ENCODE data around the gene TCP11.

TCP11 gene

DNA sequence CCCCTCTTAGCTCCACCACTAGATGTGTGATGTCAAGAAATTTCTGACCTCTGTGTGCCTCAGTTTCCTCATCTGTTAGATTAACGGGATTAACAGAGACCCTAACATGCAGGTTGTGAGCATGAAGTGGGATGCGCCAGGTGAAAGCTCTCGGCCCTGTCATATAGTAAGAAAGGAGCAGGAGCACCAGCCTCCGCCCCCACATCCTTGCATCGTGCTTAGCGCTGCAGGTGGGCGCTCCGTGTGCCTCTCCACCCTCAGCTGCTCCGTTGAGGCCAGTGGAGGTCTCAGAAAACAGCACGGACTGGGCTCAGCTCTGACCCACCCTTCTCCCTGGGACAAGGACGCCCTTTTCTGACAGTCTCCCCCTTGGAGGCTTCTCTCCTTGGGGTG is 63.4 kb downstream of the TCP11 start:
- Mint-ChIP-seq H3K9me3 (no peaks in the 10 kb centered on the region), H3K36me3 (peaks cover 45% of the 10 kb centered on the region), H3K27me3 (no peaks in the 10 kb centered on the region), H3K4me1 (no peaks in the 10 kb centered on the region), H3K4me3 (no peak overlapping the region), H3K27ac (no peak overlapping the region)
- no peak for ATAC-seq

DNA sequence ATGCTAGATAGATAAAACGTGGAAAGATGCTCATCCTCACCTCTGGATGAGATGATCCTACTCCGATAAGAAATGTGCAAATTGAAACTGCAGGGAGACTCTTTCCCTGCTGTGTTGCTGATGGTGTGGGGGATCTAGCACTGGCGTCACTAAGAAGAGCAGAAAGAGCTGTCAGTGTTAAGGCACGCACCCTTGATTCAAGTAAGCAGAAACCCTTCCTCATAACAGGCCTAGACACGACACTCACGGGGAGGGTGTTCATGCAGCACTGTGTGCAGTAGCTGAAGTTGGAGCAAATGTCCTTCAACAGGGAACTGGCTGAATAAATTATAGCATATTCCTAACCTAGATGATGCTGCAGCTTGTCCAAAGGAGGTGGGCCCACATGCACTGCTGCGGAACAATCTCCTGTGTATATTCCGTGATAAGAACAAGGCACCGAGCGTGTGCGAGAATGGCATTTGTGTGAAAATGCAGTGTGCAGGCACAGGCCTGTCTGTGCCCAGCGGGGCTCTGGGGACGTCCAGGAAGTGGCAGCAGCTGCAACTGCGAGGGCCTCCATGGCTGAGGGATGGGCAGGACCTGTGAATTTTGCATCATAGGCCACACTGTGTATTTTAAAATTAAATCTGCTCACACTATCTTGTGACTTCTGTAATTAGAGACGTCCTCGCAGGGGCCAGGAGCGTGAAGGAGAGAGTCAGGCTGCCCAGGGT is 64.0 kb downstream of the TCP11 start:
- Mint-ChIP-seq H3K27ac (no peak overlapping the region), H3K4me3 (no peak overlapping the region), H3K36me3 (peaks cover 44% of the 10 kb centered on the region), H3K9me3 (no peaks in the 10 kb centered on the region), H3K4me1 (no peaks in the 10 kb centered on the region), H3K27me3 (no peaks in the 10 kb centered on the region)
- ATAC-seq: no peak

GRCh38 chr6:35073766-35074471 is 67.2 kb downstream of the TCP11 start:
- no peak for ATAC-seq
- no peaks in the 10 kb centered on the region for H3K27me3 Mint-ChIP-seq
- no peak overlapping the region for H3K27ac Mint-ChIP-seq
- peaks cover 22% of the 10 kb centered on the region for H3K36me3 Mint-ChIP-seq
- no peak overlapping the region for H3K4me3 Mint-ChIP-seq
- H3K4me1 Mint-ChIP-seq: no peaks in the 10 kb centered on the region
- no peaks in the 10 kb centered on the region for H3K9me3 Mint-ChIP-seq

- no peaks in the 10 kb centered on the region for H3K9me3 Mint-ChIP-seq
- no peak overlapping the region for H3K27ac Mint-ChIP-seq
- H3K4me3 Mint-ChIP-seq: no peak overlapping the region
- no peaks in the 10 kb centered on the region for H3K27me3 Mint-ChIP-seq
- H3K36me3 Mint-ChIP-seq: peaks cover 25% of the 10 kb centered on the region
- no peaks in the 10 kb centered on the region for H3K4me1 Mint-ChIP-seq
- ATAC-seq: no peak
Measured at GRCh38 chr6:35073211-35073610, 67.9 kb downstream of the TCP11 start.

DNA sequence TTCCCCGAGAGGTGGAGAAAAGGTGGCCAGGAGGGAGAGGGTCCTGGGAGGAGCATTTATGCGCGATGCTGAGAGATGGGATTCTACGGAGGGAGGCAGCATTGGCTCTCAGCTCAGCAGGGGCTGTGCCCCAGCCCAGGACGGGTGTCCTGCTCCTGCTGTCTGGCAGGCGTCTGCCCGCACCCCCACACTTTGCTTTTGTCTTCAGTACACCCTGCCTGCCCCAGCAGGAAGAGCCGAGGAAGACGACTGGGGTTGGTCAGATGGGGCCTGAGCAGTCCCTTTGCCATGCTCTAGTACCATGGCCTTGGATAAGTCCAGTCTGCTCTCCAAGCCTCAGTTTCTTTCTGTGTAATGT is 68.5 kb downstream of the TCP11 start:
- Mint-ChIP-seq H3K36me3 (peaks cover 28% of the 10 kb centered on the region), H3K27ac (no peak overlapping the region), H3K4me1 (no peaks in the 10 kb centered on the region), H3K4me3 (no peak overlapping the region), H3K9me3 (no peaks in the 10 kb centered on the region), H3K27me3 (no peaks in the 10 kb centered on the region)
- ATAC-seq: no peak

GRCh38 chr6:35072051-35072697 is 69.0 kb downstream of the TCP11 start:
- Mint-ChIP-seq H3K9me3 (no peaks in the 10 kb centered on the region), H3K4me3 (no peak overlapping the region), H3K4me1 (no peaks in the 10 kb centered on the region), H3K27ac (no peak overlapping the region), H3K36me3 (peaks cover 26% of the 10 kb centered on the region), H3K27me3 (no peaks in the 10 kb centered on the region)
- ATAC-seq: no peak

DNA sequence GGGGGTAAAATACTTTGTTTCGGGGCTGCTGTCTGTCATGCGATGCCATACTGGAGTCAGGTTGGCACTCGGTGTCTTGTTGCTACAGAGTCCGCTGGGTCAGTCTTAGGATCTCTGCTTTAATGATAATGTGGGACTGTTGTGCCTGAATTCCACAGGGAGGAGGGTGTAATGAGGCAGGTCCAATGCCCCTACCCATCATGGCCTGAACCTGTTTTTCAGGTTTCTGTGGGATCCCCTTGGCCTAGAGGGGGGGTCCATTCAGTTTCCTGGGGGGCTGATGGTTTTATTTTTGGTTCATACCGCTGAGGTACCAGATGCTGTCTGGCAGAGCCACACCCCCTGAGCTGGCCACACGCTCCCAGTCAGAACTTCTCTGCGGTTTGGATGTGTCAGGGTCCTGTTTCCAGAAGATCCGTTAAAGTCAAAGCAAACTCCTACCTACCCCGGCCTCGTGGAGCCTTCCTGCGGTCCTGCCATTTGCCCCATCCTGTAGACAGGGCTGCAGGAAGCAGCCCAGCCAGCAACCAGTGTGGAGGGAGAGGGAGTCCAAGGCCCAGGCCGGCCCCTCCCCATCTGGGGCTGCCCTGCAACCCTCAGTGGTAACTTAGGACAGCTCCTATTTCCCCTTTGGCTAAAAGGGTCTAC is 69.7 kb downstream of the TCP11 start:
- no peak for ATAC-seq
- no peaks in the 10 kb centered on the region for H3K9me3 Mint-ChIP-seq
- no peaks in the 10 kb centered on the region for H3K27me3 Mint-ChIP-seq
- no peak overlapping the region for H3K4me3 Mint-ChIP-seq
- H3K27ac Mint-ChIP-seq: no peak overlapping the region
- H3K4me1 Mint-ChIP-seq: no peaks in the 10 kb centered on the region
- peaks cover 21% of the 10 kb centered on the region for H3K36me3 Mint-ChIP-seq

DNA sequence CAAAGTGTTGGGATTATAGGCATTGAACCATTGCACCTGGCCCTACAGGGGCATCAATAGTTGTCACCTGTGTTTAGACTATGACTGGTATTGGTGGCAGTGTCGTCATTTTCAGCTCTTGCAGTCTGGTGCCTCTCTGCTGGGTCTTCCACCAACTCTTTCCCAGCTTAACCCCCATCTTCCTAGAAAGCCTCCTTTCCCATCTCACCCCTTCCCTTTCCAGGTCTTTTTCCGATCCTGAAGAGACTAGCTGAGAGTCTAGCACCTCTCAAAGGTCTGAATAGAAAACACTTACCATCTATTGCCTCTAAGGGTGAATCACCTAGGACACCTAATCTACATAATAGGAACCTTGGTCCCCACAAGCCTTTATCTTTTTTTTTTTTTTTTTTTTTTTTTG is 71.0 kb downstream of the TCP11 start:
- H3K27me3 Mint-ChIP-seq: no peaks in the 10 kb centered on the region
- H3K9me3 Mint-ChIP-seq: no peaks in the 10 kb centered on the region
- H3K4me3 Mint-ChIP-seq: no peak overlapping the region
- H3K27ac Mint-ChIP-seq: no peak overlapping the region
- no peaks in the 10 kb centered on the region for H3K4me1 Mint-ChIP-seq
- peaks cover 32% of the 10 kb centered on the region for H3K36me3 Mint-ChIP-seq
- no peak for ATAC-seq

- Mint-ChIP-seq H3K4me1 (no peaks in the 10 kb centered on the region), H3K4me3 (no peak overlapping the region), H3K27me3 (no peaks in the 10 kb centered on the region), H3K27ac (no peak overlapping the region), H3K36me3 (peaks cover 33% of the 10 kb centered on the region), H3K9me3 (no peaks in the 10 kb centered on the region)
- no peak for ATAC-seq
Measured at GRCh38 chr6:35069262-35069661, 71.9 kb downstream of the TCP11 start.

- no peak overlapping the region for H3K27ac Mint-ChIP-seq
- no peaks in the 10 kb centered on the region for H3K9me3 Mint-ChIP-seq
- no peak for ATAC-seq
- H3K4me1 Mint-ChIP-seq: no peaks in the 10 kb centered on the region
- H3K36me3 Mint-ChIP-seq: peaks cover 33% of the 10 kb centered on the region
- H3K27me3 Mint-ChIP-seq: no peaks in the 10 kb centered on the region
- no peak overlapping the region for H3K4me3 Mint-ChIP-seq
Measured at GRCh38 chr6:35068644-35069043, 72.5 kb downstream of the TCP11 start.

- no peaks in the 10 kb centered on the region for H3K9me3 Mint-ChIP-seq
- H3K27ac Mint-ChIP-seq: no peak overlapping the region
- ATAC-seq: no peak
- no peaks in the 10 kb centered on the region for H3K27me3 Mint-ChIP-seq
- H3K4me3 Mint-ChIP-seq: no peak overlapping the region
- peaks cover 33% of the 10 kb centered on the region for H3K36me3 Mint-ChIP-seq
- no peaks in the 10 kb centered on the region for H3K4me1 Mint-ChIP-seq
Measured at GRCh38 chr6:35068206-35068605, 72.9 kb downstream of the TCP11 start.

Data from stimulated activated memory B cell treated with anti-CD40 and anti-IgM and Interleukin-4, amounts not matched to agents 10 μg/mL and 1 μg/mL and 100 μg/mL, for 72 hours (primary cell).